ENCODE data around the gene ZNF296.
"Not testable (repeated sequence)": the region's sequence is repeated elsewhere in the genome, so short reads cannot be mapped to it uniquely, and the experiment has no call there.

GRCh38 chr19:45118591-45119355 is 42.5 kb upstream of the ZNF296 start:
- not testable (repeated sequence) for TF ChIP-seq POLR2A, CTCF (IDR thresholded peaks at IDR 0.05)

Measured in breast epithelium (tissue), 3 donors.